H9 (cell line): ENCODE results near the gene MYBPC2. TPM values are rescaled to one million over a fixed set of nuclear protein-coding genes. Genes with fewer than 3 reads are reported as not detected.

Experiments
- DNase-seq: peaks from one replicate; pipeline ENCODE4 v3.0.0-alpha.2; 2017
- H2AFZ ChIP-seq: one replicate; pipeline ENCODE4 v1.6.1; 2013; ENCODE audit warnings: mild to moderate bottlenecking, low read length, control low read depth, moderate library complexity
- H2AK5ac ChIP-seq: 2 replicates; pipeline ENCODE4 v1.6.1; 2013; ENCODE audit warnings: low read length, control low read depth, mixed read lengths; ENCODE audit not compliant: insufficient read length
- H2BK120ac ChIP-seq: one replicate; pipeline ENCODE4 v1.6.1; 2013; ENCODE audit warnings: low read depth, mild to moderate bottlenecking, low read length, control low read depth, inconsistent platforms; ENCODE audit not compliant: poor library complexity, severe bottlenecking
- H2BK12ac ChIP-seq: 2 replicates; pipeline ENCODE4 v1.6.1; 2013; ENCODE audit warnings: low read length, control low read depth, mixed read lengths, low read depth; ENCODE audit not compliant: insufficient read length
- H2BK15ac ChIP-seq: 2 replicates; pipeline ENCODE4 v1.6.1; 2013; ENCODE audit warnings: low read depth, low read length, control low read depth
- H2BK20ac ChIP-seq: one replicate; pipeline ENCODE4 v1.6.1; 2013; ENCODE audit warnings: low read depth, mild to moderate bottlenecking, low read length, control low read depth, inconsistent platforms; ENCODE audit not compliant: poor library complexity, severe bottlenecking
- H2BK5ac ChIP-seq: 2 replicates; pipeline ENCODE4 v1.6.1; 2013; ENCODE audit warnings: low read length, control low read depth, mixed read lengths; ENCODE audit not compliant: insufficient read length
- H3K14ac ChIP-seq: 2 replicates; pipeline ENCODE4 v1.6.1; 2013; ENCODE audit warnings: low read length, control low read depth; ENCODE audit not compliant: insufficient read depth
- H3K18ac ChIP-seq: 2 replicates; pipeline ENCODE4 v1.6.1; 2013; ENCODE audit warnings: low read depth, mild to moderate bottlenecking, mixed read lengths, low read length, control low read depth; ENCODE audit not compliant: insufficient read length
- H3K23ac ChIP-seq: 2 replicates; pipeline ENCODE4 v1.6.1; 2013; ENCODE audit warnings: low read length, control low read depth, mixed read lengths, low read depth; ENCODE audit not compliant: insufficient read length
- H3K23me2 ChIP-seq: 2 replicates; pipeline ENCODE4 v1.6.1; 2013; ENCODE audit warnings: low read depth, mild to moderate bottlenecking, mixed read lengths, low read length, control low read depth; ENCODE audit not compliant: insufficient read length, poor library complexity, severe bottlenecking
- H3K27ac ChIP-seq: 2 replicates; pipeline ENCODE4 v1.5.1; 2013; ENCODE audit warnings: low read length, control low read depth, mixed read lengths, low read depth; ENCODE audit not compliant: insufficient read length
- H3K27me3 ChIP-seq: 2 replicates; pipeline ENCODE4 v1.6.1; 2013; ENCODE audit warnings: low read length, control low read depth, inconsistent platforms; ENCODE audit not compliant: insufficient read depth
- H3K4ac ChIP-seq: 2 replicates; pipeline ENCODE4 v1.6.1; 2013; ENCODE audit warnings: low read depth, mild to moderate bottlenecking, control low read depth, inconsistent platforms, low read length, moderate library complexity
- H3K4me1 ChIP-seq: 2 replicates; pipeline ENCODE4 v1.6.1; 2013; ENCODE audit warnings: low read length, control low read depth, inconsistent platforms; ENCODE audit not compliant: insufficient read depth
- H3K4me2 ChIP-seq: 2 replicates; pipeline ENCODE4 v1.6.1; 2013; ENCODE audit warnings: low read length, control low read depth, mixed read lengths; ENCODE audit not compliant: insufficient read length, insufficient read depth
- H3K56ac ChIP-seq: 2 replicates; pipeline ENCODE4 v1.6.1; 2013; ENCODE audit warnings: low read depth, mild to moderate bottlenecking, mixed read lengths, low read length, control low read depth; ENCODE audit not compliant: insufficient read length
- H3K79me1 ChIP-seq: 2 replicates; pipeline ENCODE4 v1.6.1; 2013; ENCODE audit warnings: low read depth, mild to moderate bottlenecking, moderate library complexity, low read length, control low read depth, inconsistent platforms; ENCODE audit not compliant: insufficient read depth, poor library complexity, severe bottlenecking
- H3K79me2 ChIP-seq: 2 replicates; pipeline ENCODE4 v1.6.1; 2013; ENCODE audit warnings: low read length, control low read depth, inconsistent platforms; ENCODE audit not compliant: insufficient read depth
- H3K9ac ChIP-seq: 2 replicates; pipeline ENCODE4 v1.6.1; 2013; ENCODE audit warnings: low read length, control low read depth, mixed read lengths; ENCODE audit not compliant: insufficient read length; ENCODE audit errors: extremely low read depth
- H3K9me3 ChIP-seq: one replicate; pipeline ENCODE4 v1.6.1; 2013; ENCODE audit warnings: low read depth, low read length, inconsistent platforms; ENCODE audit not compliant: control insufficient read depth
- H3T11ph ChIP-seq: one replicate; pipeline ENCODE4 v1.6.1; 2013; ENCODE audit warnings: mild to moderate bottlenecking, low read length, control low read depth, inconsistent platforms
- H4K20me1 ChIP-seq: one replicate; pipeline ENCODE4 v1.6.1; 2013; ENCODE audit not compliant: control insufficient read depth, insufficient read length, insufficient read depth
- H4K5ac ChIP-seq: 2 replicates; pipeline ENCODE4 v1.6.1; 2013; ENCODE audit warnings: low read depth, mild to moderate bottlenecking, mixed read lengths, low read length, control low read depth; ENCODE audit not compliant: insufficient read length
- H4K8ac ChIP-seq: replicated peaks from 2 replicates; pipeline ENCODE4 v1.6.1; 2013; ENCODE audit warnings: low read length, control low read depth, mixed read lengths, low read depth; ENCODE audit not compliant: insufficient read length
- H4K91ac ChIP-seq: 2 replicates; pipeline ENCODE4 v1.6.1; 2013; ENCODE audit warnings: low read depth, mild to moderate bottlenecking, moderate library complexity, mixed read lengths, low read length, control low read depth; ENCODE audit not compliant: insufficient read length
- H3K27ac Mint-ChIP-seq, 3 experiments: 2 replicates in 2 of 3; 3 replicates in 1 of 3; pipeline ENCODE4 v1.8.0; 2020 to 2021; ENCODE audit warnings: mixed read lengths in 3 of 3, mild to moderate bottlenecking in 1 of 3, moderate library complexity in 1 of 3
- H3K27me3 Mint-ChIP-seq: 2 replicates; pipeline ENCODE4 v1.8.0; 2021; ENCODE audit warnings: low read depth, mild to moderate bottlenecking, moderate library complexity, mixed read lengths
- H3K36me3 Mint-ChIP-seq, 3 experiments: 2 replicates in 2 of 3; 3 replicates in 1 of 3; pipeline ENCODE4 v1.8.0; 2020 to 2021; ENCODE audit warnings: low read depth in 3 of 3, mixed read lengths in 3 of 3; ENCODE audit not compliant: insufficient read depth in 1 of 3
- H3K4me1 Mint-ChIP-seq, 2 experiments: 2 replicates each; pipeline ENCODE4 v1.8.0; 2020; ENCODE audit warnings: mixed read lengths in 2 of 2
- H3K4me3 Mint-ChIP-seq, 2 experiments: 2 replicates in 1 of 2; 3 replicates in 1 of 2; pipeline ENCODE4 v1.8.0; 2020 to 2021; ENCODE audit warnings: mild to moderate bottlenecking in 2 of 2, mixed read lengths in 2 of 2, moderate library complexity in 1 of 2
- H3K9me3 Mint-ChIP-seq, 2 experiments: 2 replicates in 1 of 2; 3 replicates in 1 of 2; pipeline ENCODE4 v1.8.0; 2020; ENCODE audit warnings: mild to moderate bottlenecking in 2 of 2, mixed read lengths in 2 of 2, moderate library complexity in 1 of 2
- CTCF ChIP-seq: fragments of 200-600 bp; sonication (generic); conservative IDR thresholded peaks from 3 replicates; pipeline ENCODE4 v1.8.0; 2021; ENCODE audit warnings: antibody characterized with exemption, mild to moderate bottlenecking
- WGBS: extraction: QIAGEN DNeasy Blood & Tissue Kit; methylation state at CpG from one replicate; pipeline ENCODE4 v1.1.7; 2013; ENCODE audit warnings: missing lambda C conversion rate, low lambda C conversion rate, mixed read lengths; ENCODE audit not compliant: insufficient read length; ENCODE audit errors: extremely low coverage; 5-methylcytosine and 5-hydroxymethylcytosine counted together
- total RNA-seq: library from RNA; stranded (reverse); gene quantifications from 2 replicates; pipeline ENCODE4 v1.2.1, GENCODE V29; 2021

The MYBPC2 gene
- total RNA-seq, 1 experiment from 2014 or later = 4.9 TPM

- Histone ChIP-seq H2AFZ (no peak overlapping the region), H3K4me2 (no peak overlapping the region), H3K79me2 (no peaks in the 10 kb centered on the region), H4K20me1 (peaks cover under 1% of the 10 kb centered on the region), H3K18ac (no peak overlapping the region), H4K5ac (no peak overlapping the region), H4K8ac (no peak overlapping the region), H3K79me1 (no peaks in the 10 kb centered on the region), H2BK5ac (no peak overlapping the region), H3K9ac (no peak overlapping the region), H3T11ph (no peak overlapping the region), H4K91ac (no peak overlapping the region), H3K9me3 (no peaks in the 10 kb centered on the region), H3K23ac (no peak overlapping the region), H3K27ac (no peak overlapping the region), H3K4me1 (no peaks in the 10 kb centered on the region), H3K56ac (no peak overlapping the region), H2BK12ac (no peak overlapping the region), H3K4ac (no peak overlapping the region), H3K27me3 (no peaks in the 10 kb centered on the region), H3K14ac (no peak overlapping the region), H2AK5ac (no peak overlapping the region), H2BK15ac (no peak overlapping the region), H3K23me2 (no peaks in the 10 kb centered on the region), H2BK120ac (no peak overlapping the region), H2BK20ac (no peak overlapping the region)
- Mint-ChIP-seq H3K36me3 (peaks cover 0 to 3% (median 2%) of the 10 kb centered on the region in 3 experiments; a peak in 2 of 7 replicates), H3K4me3 (no peak overlapping the region), H3K9me3 (no peaks in the 10 kb centered on the region; a peak in 1 of 5 replicates), H3K4me1 (peaks cover 2 to 5% of the 10 kb centered on the region in 2 experiments), H3K27me3 (peaks cover 15% of the 10 kb centered on the region), H3K27ac (no peak overlapping the region)
- no peak for TF ChIP-seq CTCF
- no CpG with 5 or more reads among the region's 32 CpGs for WGBS
- no peak for DNase-seq
Measured at GRCh38 chr19:50459067-50459456, 26.4 kb downstream of the MYBPC2 start.
